OCI-LY7 (cell line): Measurements from ENCODE around the gene FZD10.

Experiments
- CTCF ChIP-seq: fragments of 200-600 bp; sonication (generic); conservative IDR thresholded peaks from 2 replicates; pipeline ENCODE4 v1.5.1; 2014; ENCODE audit warnings: mild to moderate bottlenecking, antibody characterized with exemption, low read length, moderate library complexity, mixed read lengths
- EZH2phosphoT487 ChIP-seq: fragments of 200-600 bp; sonication (generic); IDR thresholded peaks from 2 replicates; pipeline ENCODE4 v1.6.1; 2018; ENCODE audit warnings: low read depth, borderline replicate concordance, mild to moderate bottlenecking, mixed run types, antibody characterized with exemption, low read length, moderate library complexity, mixed read lengths

GRCh38 chr12:130198026-130198662 lies 35.9 kb downstream of the FZD10 start:
- TF ChIP-seq CTCF: no peak
- no peak for TF ChIP-seq EZH2phosphoT487
